ENCODE results near the gene STK16. TPM values are rescaled to one million over a fixed set of nuclear protein-coding genes. Genes with fewer than 3 reads are reported as not detected.

The STK16 gene
- total RNA-seq, 1 experiment from 2014 or later, result 21.6 TPM

DNA sequence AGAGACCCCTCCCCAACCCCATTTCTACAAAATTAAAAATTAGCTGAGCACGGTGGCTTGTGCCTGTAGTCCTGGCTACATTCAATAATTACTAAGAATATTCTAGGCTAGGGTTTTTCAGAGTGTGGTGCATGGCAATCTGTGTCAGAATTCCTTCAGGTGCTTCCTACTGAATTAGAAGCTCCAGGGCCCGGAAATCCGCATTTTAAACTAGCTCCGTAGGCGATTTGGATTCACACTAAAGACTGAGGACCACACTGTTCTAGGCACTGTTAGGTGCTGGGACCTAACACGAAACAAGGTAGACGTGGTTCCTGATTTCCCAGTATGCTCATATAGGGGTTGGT lies 39.3 kb upstream of the STK16 start:
- no peaks in the 10 kb centered on the region for H3K79me2 ChIP-seq (ENCODE audit: insufficient read depth, low read length)
- TF ChIP-seq, protein P1, sequence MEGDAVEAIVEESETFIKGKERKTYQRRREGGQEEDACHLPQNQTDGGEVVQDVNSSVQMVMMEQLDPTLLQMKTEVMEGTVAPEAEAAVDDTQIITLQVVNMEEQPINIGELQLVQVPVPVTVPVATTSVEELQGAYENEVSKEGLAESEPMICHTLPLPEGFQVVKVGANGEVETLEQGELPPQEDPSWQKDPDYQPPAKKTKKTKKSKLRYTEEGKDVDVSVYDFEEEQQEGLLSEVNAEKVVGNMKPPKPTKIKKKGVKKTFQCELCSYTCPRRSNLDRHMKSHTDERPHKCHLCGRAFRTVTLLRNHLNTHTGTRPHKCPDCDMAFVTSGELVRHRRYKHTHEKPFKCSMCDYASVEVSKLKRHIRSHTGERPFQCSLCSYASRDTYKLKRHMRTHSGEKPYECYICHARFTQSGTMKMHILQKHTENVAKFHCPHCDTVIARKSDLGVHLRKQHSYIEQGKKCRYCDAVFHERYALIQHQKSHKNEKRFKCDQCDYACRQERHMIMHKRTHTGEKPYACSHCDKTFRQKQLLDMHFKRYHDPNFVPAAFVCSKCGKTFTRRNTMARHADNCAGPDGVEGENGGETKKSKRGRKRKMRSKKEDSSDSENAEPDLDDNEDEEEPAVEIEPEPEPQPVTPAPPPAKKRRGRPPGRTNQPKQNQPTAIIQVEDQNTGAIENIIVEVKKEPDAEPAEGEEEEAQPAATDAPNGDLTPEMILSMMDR (conservative IDR thresholded peaks at IDR 0.05), result no peak
- no peak overlapping the region for H2BK20ac ChIP-seq (ENCODE audit: low read depth, low read length, poor library complexity, severe bottlenecking)
- H2AK5ac ChIP-seq (ENCODE audit: insufficient read length, low read length), result no peak overlapping the region
- peak overlapping the region in 2 of 3 experiments; percentile 90 to 96; a peak in 3 of 7 replicates for H3K27ac Mint-ChIP-seq
- H3T11ph ChIP-seq (ENCODE audit: low read length), result no peak overlapping the region
- no peak overlapping the region for H2AFZ ChIP-seq (ENCODE audit: low read length)
- H4K91ac ChIP-seq (ENCODE audit: insufficient read length, low read depth, low read length), result no peak overlapping the region
- H3K56ac ChIP-seq (ENCODE audit: insufficient read length, low read depth, low read length), result no peak overlapping the region
- peaks cover 8 to 14% of the 10 kb centered on the region in 2 experiments for H3K4me1 Mint-ChIP-seq
- H4K20me1 ChIP-seq (ENCODE audit: control insufficient read depth, insufficient read depth, insufficient read length), result no peaks in the 10 kb centered on the region
- peak overlapping the region; percentile 26 for H3K9ac ChIP-seq (ENCODE audit: extremely low read depth, insufficient read length, low read length)
- H3K14ac ChIP-seq (ENCODE audit: insufficient read depth, low read length), result no peak overlapping the region
- peaks cover 3 to 5% of the 10 kb centered on the region in 2 experiments; a peak in 3 of 5 replicates for H3K9me3 Mint-ChIP-seq
- no peak overlapping the region for H4K8ac ChIP-seq (replicated peaks; ENCODE audit: insufficient read length, low read depth, low read length)
- no peak overlapping the region for H4K5ac ChIP-seq (ENCODE audit: insufficient read length, low read depth, low read length)
- peaks cover 4 to 36% (median 30%) of the 10 kb centered on the region in 3 experiments for H3K36me3 Mint-ChIP-seq (ENCODE audit: insufficient read depth in 1 of 3, low read depth in 3 of 3)
- peak overlapping the region; percentile 83 to 88 for H3K4me3 Mint-ChIP-seq
- peak overlapping the region; percentile 87 for H3K4me2 ChIP-seq (ENCODE audit: insufficient read depth, insufficient read length, low read length)
- H3K18ac ChIP-seq (ENCODE audit: insufficient read length, low read depth, low read length), result no peak overlapping the region
- no peaks in the 10 kb centered on the region for H3K79me1 ChIP-seq (ENCODE audit: insufficient read depth, low read depth, low read length, poor library complexity, severe bottlenecking)
- H3K4me1 ChIP-seq (ENCODE audit: insufficient read depth, low read length), result no peaks in the 10 kb centered on the region
- no peaks in the 10 kb centered on the region for H3K9me3 ChIP-seq (ENCODE audit: control insufficient read depth, low read depth, low read length)
- H3K4ac ChIP-seq (ENCODE audit: low read depth, low read length), result no peak overlapping the region
- H3K23me2 ChIP-seq (ENCODE audit: insufficient read length, low read depth, low read length, poor library complexity, severe bottlenecking), result peaks cover 4% of the 10 kb centered on the region
- no peak overlapping the region for H2BK12ac ChIP-seq (ENCODE audit: insufficient read length, low read depth, low read length)
- WGBS (ENCODE audit: extremely low coverage, insufficient read length, low lambda C conversion rate), result no CpG with 5 or more reads among the region's 7 CpGs
- H2BK120ac ChIP-seq (ENCODE audit: low read depth, low read length, poor library complexity, severe bottlenecking), result no peak overlapping the region
- H2BK15ac ChIP-seq (ENCODE audit: low read depth, low read length), result no peak overlapping the region
- H3K27me3 Mint-ChIP-seq (ENCODE audit: low read depth), result peaks cover 10% of the 10 kb centered on the region
- no peaks in the 10 kb centered on the region for H3K27me3 ChIP-seq (ENCODE audit: insufficient read depth, low read length)
- H2BK5ac ChIP-seq (ENCODE audit: insufficient read length, low read length), result no peak overlapping the region
- no peak overlapping the region for H3K23ac ChIP-seq (ENCODE audit: insufficient read length, low read depth, low read length)
- no peak overlapping the region for H3K27ac ChIP-seq (ENCODE audit: insufficient read length, low read depth, low read length)
- DNase-seq, result no peak
